Measurements from ENCODE around the gene FXYD4. TPM values are rescaled to one million over a fixed set of nuclear protein-coding genes. Genes with fewer than 3 reads are reported as not detected.

FXYD4 gene
- total and polyA plus RNA-seq, 2 of the 8 experiments (the other 6 are each of a cell fraction or from before 2014, with no cell fraction given), result not detected

- H3K79me1 ChIP-seq (ENCODE audit: low read depth, low read length), result no peaks in the 10 kb centered on the region
- DNase-seq (ENCODE audit: low read depth in 1 of 2, low spot score in 2 of 2) (no peak), FAIRE-seq (no peak)
- no peaks in the 10 kb centered on the region for H3K79me2 ChIP-seq (ENCODE audit: control insufficient read depth in 1 of 2, insufficient read depth in 2 of 2, low read length in 2 of 2)
- H4K91ac ChIP-seq (replicated peaks; ENCODE audit: insufficient read length, low read length), result no peak overlapping the region
- H4K8ac ChIP-seq (ENCODE audit: extremely low read depth, insufficient read depth, low read length), result no peak overlapping the region
- H3K27ac ChIP-seq (ENCODE audit: low read depth, low read length), result no peak overlapping the region
- H2BK15ac ChIP-seq (ENCODE audit: low read length), result no peak overlapping the region
- no peak overlapping the region for H2AFZ ChIP-seq (ENCODE audit: low read length)
- no peak overlapping the region for H3K23ac ChIP-seq (ENCODE audit: insufficient read length)
- no peaks in the 10 kb centered on the region for H3K36me3 ChIP-seq (ENCODE audit: control insufficient read depth in 2 of 4, insufficient read depth in 4 of 4, low read length in 3 of 4)
- no peak overlapping the region for H3K14ac ChIP-seq (ENCODE audit: insufficient read length)
- H3K56ac ChIP-seq (replicated peaks; ENCODE audit: insufficient read length, low read depth, low read length), result no peak overlapping the region
- no peaks in the 10 kb centered on the region for H4K20me1 ChIP-seq (replicated peaks in 1 of 2; ENCODE audit: control insufficient read depth in 1 of 2, insufficient read depth in 2 of 2, low read length in 2 of 2)
- H3K27me3 ChIP-seq (replicated peaks in 1 of 4; ENCODE audit: control insufficient read depth in 3 of 4, extremely low read depth in 1 of 4, insufficient read depth in 3 of 4, low read length in 3 of 4), result no peaks in the 10 kb centered on the region; a peak in 1 of 7 replicates
- no peak overlapping the region for H3K9ac ChIP-seq (replicated peaks in 1 of 4; ENCODE audit: extremely low read depth in 1 of 4, low read depth in 3 of 4, low read length in 3 of 4)
- WGBS, 2 experiments (ENCODE audit: extremely low coverage in 1 of 2, insufficient coverage in 1 of 2, insufficient read length in 1 of 2, insufficient replicate concordance in 2 of 2, low coverage in 1 of 2, low lambda C conversion rate in 2 of 2, missing lambda C conversion rate in 1 of 2), result 88% methylated on average over 9 of the region's 10 CpGs; no CpG with 5 or more reads in 1 of the 2 experiments
- H2AK5ac ChIP-seq (ENCODE audit: low read depth, low read length), result no peak overlapping the region
- no peak overlapping the region for H3K18ac ChIP-seq (ENCODE audit: extremely low read depth, low read length)
- H3K4me2 ChIP-seq (ENCODE audit: insufficient read depth in 1 of 2, low read depth in 2 of 2, low read length in 2 of 2), result no peak overlapping the region
- no peak overlapping the region for H2BK20ac ChIP-seq (ENCODE audit: low read length)
- no peaks in the 10 kb centered on the region for H3K9me3 ChIP-seq (ENCODE audit: insufficient read depth in 2 of 2, low read depth in 1 of 2, low read length in 1 of 2)
- no peaks in the 10 kb centered on the region for H3K23me2 ChIP-seq (ENCODE audit: low read depth, low read length)
- no peak overlapping the region for H2BK5ac ChIP-seq (ENCODE audit: low read depth, low read length)
- ChIA-PET CTCF (ENCODE audit: partially characterized antibody) (no interaction called here), POLR2A (ENCODE audit: partially characterized antibody) (interaction anchor here (1.4 to 5.1 kb wide), 3 partner anchors 8 to 27 kb away, joined by 3 to 26 read pairs (median 7); no protein-coding TSS in a partner anchor)
- no peak overlapping the region for H3K4me3 ChIP-seq (ENCODE audit: extremely low read depth in 1 of 4, insufficient read depth in 2 of 4, low read depth in 3 of 4, low read length in 4 of 4)
- no peak overlapping the region for H4K5ac ChIP-seq (ENCODE audit: insufficient read length, low read depth, low read length)
- peaks cover 0 to 2% (median 0%) of the 10 kb centered on the region in 4 experiments; a peak in 1 of 7 replicates for H3K4me1 ChIP-seq (replicated peaks in 1 of 4; ENCODE audit: control insufficient read depth in 3 of 4, insufficient read depth in 4 of 4, low read length in 3 of 4)
- H2BK120ac ChIP-seq (replicated peaks; ENCODE audit: low read depth, low read length), result no peak overlapping the region
- no peak overlapping the region for H3K4ac ChIP-seq (replicated peaks; ENCODE audit: insufficient read length, low read depth, low read length)
- TF ChIP-seq EZH2 (IDR thresholded peaks at IDR 0.05; ENCODE audit: low read depth, low read length, severe bottlenecking) (no peak), FOSL1 (IDR thresholded peaks at IDR 0.05; ENCODE audit: insufficient read depth, low read depth, low read length) (no peak)
- no peak overlapping the region for H2BK12ac ChIP-seq (ENCODE audit: low read depth, low read length)
These were observed 44.1 kb downstream of the FXYD4 start for GRCh38 chr10:43415544-43415943.

Measured in H1 (cell line).